GM10266 (cell line): Measurements from ENCODE around the gene THSD8.
A peak's percentile ranks its signal among the peaks of the same experiment; 100 is the strongest.

ENCODE experiments used
- DNase-seq: peaks from one replicate; pipeline ENCODE4 v3.0.0; 2012; ENCODE audit errors: extremely low spot score
- TF ChIP-seq, protein P1 (sequence below): IDR thresholded peaks from 2 replicates; pipeline ENCODE4 v1.5.1; 2012; ENCODE audit warnings: mild to moderate bottlenecking, low read depth; ENCODE audit not compliant: control insufficient read depth, insufficient read depth; ENCODE audit errors: missing control alignments

The THSD8 gene

DNA sequence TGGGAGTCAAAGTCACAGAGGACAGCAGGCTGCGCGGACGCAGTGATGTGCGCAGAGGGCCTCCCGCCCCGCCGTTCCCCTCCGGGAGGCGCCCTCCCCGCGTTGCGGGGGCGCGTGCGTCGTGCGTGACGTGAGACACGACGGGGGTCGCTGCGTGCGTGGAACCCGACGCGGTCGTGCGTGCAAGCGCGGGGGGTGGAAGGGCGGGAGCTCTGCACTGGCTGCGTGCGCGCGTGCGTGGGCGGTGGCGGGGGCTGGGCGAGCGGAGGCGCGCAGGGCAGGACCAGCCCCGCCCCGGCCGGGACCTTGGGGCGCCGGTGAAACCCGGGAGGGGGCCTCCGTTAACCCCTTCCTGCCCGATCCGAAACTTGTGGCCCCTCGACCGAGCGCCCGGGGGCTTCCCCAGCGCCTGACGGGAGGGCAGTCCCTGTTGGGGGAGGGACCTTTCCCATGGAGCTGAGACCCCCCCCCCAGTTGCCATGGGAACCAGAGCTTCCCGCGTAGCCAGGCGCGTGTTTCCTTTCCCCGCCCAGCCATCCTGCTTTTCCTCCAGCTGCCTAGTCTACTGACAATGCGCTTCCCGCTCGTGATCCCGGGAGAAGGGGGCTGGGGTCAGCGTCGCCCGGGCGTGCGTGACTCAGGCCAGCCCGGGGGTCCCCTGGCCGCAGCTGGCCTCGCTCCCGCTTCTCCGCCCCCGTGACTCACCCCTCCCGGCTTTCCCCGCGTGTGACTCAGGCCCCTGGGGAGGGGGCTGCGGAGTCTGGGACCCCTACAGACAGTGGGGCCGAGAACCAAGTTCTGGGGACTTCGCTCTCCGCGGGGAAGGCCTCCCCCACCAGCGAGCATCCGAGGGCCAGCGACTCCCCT lies 19.2 kb upstream of the THSD8 start:
- TF ChIP-seq, protein P1, sequence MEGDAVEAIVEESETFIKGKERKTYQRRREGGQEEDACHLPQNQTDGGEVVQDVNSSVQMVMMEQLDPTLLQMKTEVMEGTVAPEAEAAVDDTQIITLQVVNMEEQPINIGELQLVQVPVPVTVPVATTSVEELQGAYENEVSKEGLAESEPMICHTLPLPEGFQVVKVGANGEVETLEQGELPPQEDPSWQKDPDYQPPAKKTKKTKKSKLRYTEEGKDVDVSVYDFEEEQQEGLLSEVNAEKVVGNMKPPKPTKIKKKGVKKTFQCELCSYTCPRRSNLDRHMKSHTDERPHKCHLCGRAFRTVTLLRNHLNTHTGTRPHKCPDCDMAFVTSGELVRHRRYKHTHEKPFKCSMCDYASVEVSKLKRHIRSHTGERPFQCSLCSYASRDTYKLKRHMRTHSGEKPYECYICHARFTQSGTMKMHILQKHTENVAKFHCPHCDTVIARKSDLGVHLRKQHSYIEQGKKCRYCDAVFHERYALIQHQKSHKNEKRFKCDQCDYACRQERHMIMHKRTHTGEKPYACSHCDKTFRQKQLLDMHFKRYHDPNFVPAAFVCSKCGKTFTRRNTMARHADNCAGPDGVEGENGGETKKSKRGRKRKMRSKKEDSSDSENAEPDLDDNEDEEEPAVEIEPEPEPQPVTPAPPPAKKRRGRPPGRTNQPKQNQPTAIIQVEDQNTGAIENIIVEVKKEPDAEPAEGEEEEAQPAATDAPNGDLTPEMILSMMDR = peak; percentile 19
- peak; percentile 88 for DNase-seq

DNA sequence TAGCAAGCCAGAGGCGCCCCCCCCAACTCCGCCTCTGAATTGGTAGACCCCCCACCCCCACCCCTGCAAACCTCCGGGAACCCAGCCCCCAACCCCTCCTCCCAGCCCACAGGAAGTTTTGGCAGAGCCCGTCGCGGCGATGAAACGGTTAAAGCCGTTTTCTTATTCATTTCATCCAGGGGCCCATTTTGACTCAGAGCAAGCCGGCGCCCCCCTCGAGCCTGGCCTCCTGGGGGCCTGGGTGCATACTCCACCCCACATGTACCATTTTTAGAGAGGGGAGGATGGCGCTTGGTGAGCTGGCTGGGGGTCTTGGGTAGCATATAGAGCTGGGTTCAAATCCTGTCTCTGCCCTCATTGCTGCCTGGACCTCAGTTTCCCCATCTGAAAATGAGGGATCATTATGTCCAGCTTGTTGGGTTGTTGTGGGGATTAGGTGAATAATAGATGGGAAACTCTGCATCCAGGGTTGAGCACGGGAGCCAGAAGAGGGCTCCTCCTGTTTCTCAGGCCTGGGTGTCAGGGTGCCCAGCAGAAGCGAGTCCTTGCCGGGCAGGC lies 18.5 kb upstream of the THSD8 start:
- DNase-seq = no peak
- TF ChIP-seq, protein P1 = no peak

DNA sequence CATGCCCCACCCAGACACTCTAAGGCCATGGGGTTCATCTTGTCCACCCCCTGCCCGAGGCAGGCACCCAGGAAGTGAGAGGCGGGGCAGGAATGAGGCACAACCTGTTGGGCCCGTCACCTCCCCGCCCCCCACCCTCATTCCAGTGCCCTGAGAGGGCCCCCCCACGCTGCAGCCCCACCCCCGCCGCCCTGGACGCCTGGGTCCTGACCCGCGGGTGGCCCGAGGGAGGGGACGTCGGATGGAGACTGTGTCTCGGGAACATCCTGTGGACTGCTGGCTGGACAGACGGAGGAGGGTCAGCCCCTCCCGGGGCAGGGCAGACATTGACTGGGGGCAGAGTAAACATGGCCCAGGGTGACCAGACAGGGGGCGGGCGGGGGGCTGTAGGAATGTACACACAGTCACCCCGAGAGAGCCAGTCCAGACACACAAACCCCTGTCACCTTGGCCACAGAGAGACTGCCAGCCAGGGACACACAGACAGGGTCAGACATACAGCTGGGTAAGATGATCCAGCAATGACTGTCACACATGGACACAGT lies 17.9 kb upstream of the THSD8 start:
- DNase-seq = no peak

DNA sequence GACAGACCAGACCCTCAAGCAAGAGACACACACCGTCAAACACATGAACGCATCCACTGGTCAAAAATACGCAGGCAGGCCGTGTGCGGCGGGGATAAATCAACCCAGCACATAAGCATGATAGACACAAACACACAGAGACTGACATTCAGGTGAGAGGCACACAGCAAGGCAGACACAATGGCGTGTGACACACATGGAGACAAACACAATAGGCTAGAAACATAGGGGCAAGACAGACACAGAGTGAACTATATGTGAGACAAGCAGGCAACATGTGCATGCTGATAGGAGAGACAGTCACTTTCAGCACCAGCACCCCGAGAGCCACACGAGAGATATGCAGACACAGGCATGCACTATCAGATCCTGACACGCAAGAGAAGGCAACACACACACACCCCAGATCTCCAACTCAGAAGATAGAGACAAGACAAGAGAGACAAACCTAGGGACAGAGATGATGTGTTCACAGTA lies 17.4 kb upstream of the THSD8 start:
- TF ChIP-seq, protein P1 = no peak

More for the DNA sequence above, 17.9 kb upstream of the THSD8 start:
- TF ChIP-seq, protein P1 = no peak

DNA sequence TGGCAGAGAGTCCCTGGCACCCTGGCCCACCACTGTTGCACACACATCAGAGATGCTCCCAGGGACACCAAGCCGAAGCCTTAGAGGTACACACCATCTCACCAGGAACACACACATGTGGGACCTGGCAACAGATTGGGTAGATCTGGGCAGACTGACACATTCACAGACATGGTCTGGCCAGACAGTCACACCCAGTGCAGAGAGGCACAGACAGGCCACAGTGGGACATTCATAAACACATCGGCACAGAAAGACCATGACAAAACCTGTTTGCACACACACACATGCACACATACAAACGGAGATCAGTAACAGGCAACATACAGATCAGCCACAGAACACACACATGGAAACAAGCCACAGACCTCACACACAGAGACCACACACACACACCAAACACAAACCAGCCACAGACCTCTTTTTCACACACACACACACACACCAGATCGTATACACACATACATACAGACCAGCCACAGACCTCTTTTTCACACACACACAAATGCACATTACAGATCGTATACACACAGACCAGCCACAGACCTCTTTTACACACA lies 16.9 kb upstream of the THSD8 start:
- no peak for DNase-seq
- TF ChIP-seq, protein P1 = no peak

More for the DNA sequence above, 17.4 kb upstream of the THSD8 start:
- no peak for DNase-seq

DNA sequence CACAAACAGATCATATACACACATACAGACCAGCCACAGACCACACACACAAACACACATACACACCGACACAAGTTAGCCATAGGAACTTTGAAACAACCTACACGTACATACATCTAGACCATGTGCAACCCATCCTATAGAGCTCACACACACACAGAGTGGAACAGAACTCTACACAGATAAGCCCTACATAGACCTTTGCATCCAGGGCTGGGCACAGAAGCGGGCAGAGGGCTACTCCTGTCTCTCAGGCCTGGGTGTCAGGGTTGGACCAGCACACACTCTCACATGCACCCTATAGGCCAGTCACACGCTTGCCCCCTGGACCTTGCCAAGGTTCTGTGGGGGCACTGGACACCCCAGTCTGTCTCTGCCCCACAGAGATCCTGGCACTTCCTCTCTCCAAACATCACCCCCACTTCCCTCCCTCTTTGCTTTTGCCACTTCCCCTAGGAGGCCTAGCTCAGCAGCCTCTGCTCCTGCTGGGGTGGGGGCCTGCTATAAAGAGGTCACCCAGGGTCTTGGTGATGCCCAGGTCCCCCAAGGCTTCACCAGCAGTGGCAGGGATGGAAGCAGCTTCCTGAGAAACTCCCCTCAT lies 16.3 kb upstream of the THSD8 start:
- no peak for DNase-seq
- TF ChIP-seq, protein P1 = no peak
